HG03064 (cell line): ENCODE measurements around the gene EIF2S3.
A peak's percentile ranks its signal among the peaks of the same experiment; 100 is the strongest.

Experiments used
- ATAC-seq: cut with Tn5 transposase; IDR thresholded peaks from one replicate; pipeline ENCODE4 v1.9.1; 2021; ENCODE audit warnings: low read depth; ENCODE audit not compliant: unreplicated experiment

EIF2S3 gene

DNA sequence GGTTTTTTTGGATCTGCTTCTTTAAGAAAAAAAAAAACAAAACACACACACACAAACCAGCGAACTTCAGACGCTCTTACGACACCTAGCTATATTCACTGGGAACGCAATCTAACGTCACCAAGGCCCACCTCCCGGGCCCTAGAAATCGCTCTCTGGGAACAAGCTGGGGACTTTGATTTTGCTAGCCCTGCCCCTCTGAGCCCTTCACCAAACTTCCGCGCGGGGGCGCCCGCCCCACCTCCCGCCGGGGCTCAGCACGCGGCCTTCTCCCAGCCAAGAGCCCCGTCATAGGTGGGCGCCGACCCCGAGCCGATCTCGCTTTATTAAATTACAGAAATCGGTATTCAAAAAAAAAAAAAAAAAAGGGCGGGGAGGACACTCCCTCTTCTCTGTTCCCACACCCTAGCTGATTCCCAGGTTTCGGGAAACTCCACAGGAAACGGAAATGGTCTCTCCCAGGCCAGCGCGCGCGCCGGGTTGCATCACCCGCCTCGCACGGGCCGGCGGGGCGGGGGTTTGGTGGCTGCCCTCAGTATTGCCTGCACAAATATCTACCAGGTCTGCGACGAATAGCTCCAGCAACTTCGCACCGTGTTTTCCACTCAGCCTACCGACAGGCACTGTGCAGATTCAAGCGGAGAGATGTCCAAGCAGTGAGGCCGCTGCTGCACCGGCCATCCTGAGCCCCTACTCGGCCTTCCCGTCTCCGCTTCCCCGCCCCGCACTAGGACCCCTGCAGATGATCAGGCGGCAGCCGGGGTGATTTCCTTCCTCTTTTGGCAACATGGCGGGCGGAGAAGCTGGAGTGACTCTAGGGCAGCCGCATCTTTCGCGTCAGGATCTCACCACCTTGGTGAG lies at the start of gene EIF2S3:
Gene EIF2S3 (plus strand): TSS at position 775 of the 861 bp plus-strand sequence. CDS start 13 bp downstream, at position 788.
- peak; percentile 90 for ATAC-seq

DNA sequence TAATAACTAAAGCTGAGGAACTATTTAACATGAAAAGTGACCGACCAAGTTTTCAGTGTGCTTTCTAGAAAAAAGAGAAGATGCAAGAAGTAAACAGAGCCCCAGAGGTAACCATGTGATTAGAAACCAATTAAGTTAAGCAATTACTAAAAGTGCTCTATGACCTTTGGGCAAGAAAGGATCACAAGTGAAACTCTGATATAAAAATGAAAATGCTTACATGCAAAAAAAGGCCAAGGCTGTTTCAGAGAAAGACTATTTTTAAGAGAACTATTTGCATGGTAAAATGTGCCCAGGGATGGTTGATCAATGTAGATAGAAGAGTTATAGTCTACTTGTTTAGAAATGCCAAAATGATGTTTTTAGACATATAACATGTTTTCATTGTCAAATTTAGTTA lies 49.7 kb upstream of the EIF2S3 start:
- no peak for ATAC-seq

DNA sequence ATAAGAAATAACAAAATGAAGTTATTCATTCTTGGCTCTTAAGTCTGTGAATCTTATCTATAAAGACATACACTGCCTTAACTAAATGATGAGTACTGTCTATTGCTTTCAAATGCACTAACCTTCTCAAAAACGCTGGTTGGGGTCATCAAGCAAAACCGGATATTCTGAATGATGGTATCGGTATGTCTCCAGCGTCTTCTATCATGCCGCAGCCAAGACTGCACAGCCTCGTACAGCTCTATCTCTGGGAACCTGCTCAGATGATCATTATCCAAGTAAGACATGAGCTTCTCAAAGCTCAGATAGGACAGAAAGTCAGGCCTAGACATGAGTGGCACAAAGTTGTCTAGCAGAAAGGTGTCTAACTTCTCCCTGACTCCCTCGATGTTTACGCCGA lies 48.9 kb upstream of the EIF2S3 start:
- ATAC-seq, result no peak

DNA sequence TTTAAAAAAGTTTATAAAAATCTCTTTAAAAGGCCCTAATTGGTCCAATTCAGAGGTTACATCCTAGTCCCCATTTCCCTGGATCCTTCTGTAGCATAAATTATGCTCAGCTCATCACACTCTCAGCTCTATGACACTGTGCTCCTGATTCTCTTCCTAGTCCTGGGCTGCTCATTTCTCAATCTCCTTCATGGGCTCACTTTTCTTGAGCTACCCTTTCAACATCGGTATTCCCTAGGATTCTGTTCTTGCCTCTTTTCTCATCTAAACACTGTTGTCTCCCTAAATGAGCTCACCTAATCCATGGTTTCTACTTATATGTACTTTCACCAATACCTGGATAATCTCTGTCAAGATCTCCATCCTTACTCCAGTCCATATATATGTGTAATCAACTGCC lies 42.5 kb upstream of the EIF2S3 start:
- no peak for ATAC-seq

DNA sequence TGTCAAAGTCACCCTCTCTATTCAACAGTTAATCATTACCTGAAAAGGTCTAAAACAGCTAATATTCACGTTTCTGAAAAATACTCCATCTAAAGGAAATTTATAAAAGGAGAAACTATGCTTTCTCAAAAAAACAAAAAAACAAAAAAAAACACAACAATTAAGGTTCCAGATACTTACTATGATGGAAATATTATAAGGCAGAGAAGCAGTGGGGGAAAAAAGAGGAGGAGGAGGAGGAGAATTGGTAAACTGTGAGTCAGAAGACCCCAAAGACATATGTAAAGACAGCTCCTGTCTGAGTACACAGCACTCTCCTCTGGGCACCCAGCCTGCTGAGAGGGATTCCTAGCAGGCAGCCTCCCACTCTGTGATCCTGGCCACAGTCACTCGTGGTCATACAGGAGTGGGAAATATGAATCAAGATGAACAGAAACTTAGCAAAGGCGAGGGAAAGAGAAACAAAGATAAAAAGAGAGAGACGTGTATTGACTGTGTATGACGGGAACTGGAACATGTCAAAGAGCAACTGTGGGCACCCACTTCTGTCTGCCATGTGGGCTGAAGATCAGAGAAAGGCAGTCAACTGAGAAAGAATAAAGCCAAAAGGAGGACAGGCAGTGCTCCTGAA lies 40.3 kb upstream of the EIF2S3 start:
- peak; percentile 78 for ATAC-seq

DNA sequence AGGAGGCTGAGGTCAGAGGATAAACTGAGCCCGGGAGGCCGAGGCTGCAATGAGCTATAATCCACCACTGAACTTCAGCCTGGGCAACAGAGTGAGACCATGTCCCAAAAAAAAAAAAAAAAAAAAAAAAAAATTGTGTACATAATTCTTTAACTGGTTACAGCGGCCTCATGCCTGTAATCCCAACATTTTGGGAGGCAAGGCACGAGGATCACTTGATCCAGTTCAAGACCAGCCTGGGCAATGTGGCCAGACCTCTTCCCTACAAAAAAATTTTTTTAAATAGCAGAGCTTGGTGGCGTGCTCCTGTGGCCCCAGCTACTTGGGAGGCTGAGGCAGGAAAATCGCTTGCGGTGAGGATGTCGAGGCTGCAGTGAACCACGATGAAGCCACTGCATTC lies 37.1 kb upstream of the EIF2S3 start:
- no peak for ATAC-seq

DNA sequence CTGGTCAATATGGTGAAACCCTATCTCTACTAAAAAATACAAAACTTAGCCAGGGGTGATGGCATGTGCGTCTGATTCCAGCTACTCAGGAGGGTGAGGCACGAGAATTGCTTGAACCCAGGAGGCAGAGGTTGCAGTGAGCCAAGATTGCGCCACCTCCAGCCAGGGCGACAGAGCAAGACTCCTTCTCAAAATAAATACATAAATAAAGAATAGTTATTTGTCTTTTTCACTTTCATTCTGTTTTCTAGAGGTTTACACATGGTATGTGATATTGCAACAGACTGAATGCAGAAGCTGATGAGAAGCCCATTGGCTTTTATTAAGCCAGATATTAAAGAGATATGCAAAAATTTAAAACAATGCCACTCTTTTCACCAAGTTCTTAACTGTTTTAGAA lies 35.9 kb upstream of the EIF2S3 start:
- no peak for ATAC-seq

DNA sequence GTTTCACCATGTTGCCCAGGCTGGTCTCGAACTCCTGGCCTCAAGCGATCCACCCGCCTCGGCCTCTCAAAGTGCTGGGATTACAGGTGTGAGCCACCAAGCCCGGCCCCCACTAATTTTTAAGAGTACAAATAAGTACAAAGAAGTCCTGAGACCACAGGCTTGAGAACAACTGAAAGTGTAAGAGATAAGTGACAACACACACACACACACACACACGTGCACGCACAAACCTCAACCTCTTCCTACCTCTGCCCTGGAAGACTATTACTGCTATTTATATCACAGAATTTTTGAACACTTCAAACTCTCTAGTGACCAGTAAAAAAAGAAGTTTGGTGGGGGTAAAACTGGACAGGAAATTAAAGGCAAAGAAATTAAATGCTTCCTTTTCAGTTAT lies 35.3 kb upstream of the EIF2S3 start:
- ATAC-seq, result no peak

DNA sequence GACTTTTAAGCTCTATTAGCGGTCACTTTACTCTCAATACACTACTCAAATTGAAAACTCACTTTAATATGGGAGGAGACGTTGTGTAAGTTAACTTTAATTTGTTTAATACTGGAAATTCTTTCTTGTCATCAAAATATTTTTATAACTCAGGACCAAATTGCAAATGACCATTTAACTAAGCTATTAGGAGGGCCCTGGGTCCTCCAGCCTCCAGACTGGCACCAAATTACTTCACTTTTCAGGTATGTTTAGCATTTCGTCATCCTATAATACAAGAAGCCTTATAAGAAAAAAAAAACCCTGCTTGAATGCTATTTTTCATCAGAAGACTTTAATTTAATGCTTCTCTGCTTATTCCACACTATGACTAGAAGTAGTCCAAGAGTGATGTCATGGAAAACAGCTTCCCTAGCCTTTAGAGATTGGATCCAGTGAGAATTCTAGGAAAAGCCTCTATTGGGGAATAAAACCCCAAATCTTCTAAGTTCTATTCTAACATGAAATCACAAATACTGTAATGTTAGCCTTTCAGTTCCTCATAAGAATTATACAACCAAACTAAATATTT lies 34.4 kb upstream of the EIF2S3 start:
- no peak for ATAC-seq

DNA sequence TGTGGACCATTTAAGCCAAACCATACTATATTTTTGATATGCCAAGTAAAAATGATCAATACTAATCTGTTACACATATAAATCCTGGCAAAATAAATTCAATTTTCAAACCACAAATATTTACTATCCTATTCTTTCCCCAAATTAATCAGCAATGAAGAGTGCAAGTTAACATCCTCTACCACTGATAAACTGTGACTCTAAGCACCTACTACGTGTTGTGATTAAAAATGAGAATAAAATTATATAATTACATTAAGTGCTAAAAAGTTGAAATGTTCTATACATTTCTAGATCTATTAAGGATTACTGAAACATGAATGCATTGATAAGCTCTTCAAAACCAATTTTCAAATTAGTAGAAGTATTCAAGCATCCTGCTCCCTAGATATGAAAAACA lies 31.2 kb upstream of the EIF2S3 start:
- ATAC-seq, result no peak

DNA sequence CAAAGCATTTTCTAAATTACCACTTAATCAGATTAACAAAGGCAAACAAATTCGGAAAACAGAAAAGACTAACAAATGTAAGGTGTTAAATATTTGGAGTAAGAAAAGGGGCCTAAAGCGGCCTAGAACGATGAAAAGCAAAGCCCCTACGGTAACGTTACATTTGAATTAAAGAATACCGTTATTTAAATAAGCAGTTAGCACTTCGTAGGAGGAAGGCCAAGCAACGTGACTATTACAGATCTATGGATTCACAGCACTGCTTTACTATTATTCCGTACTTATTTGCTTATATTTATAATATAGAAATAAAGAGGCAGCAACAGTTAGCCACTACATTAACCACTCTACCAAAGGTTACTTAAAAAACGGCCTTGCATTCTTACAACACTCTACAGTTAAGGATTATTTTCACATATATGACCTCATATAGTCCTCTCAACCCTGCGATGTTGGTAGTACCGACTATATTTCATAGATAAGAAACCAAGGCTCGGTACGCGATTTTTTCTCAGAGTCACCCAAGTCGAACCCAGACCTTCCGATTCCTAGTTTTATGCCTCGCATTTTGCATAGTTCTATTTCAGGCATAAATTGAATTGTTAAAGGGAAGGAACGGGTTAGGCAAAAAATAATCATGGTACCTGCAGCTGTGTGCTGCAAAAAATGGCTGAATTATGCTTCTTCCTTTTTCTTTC lies 30.6 kb upstream of the EIF2S3 start:
- ATAC-seq, result no peak

DNA sequence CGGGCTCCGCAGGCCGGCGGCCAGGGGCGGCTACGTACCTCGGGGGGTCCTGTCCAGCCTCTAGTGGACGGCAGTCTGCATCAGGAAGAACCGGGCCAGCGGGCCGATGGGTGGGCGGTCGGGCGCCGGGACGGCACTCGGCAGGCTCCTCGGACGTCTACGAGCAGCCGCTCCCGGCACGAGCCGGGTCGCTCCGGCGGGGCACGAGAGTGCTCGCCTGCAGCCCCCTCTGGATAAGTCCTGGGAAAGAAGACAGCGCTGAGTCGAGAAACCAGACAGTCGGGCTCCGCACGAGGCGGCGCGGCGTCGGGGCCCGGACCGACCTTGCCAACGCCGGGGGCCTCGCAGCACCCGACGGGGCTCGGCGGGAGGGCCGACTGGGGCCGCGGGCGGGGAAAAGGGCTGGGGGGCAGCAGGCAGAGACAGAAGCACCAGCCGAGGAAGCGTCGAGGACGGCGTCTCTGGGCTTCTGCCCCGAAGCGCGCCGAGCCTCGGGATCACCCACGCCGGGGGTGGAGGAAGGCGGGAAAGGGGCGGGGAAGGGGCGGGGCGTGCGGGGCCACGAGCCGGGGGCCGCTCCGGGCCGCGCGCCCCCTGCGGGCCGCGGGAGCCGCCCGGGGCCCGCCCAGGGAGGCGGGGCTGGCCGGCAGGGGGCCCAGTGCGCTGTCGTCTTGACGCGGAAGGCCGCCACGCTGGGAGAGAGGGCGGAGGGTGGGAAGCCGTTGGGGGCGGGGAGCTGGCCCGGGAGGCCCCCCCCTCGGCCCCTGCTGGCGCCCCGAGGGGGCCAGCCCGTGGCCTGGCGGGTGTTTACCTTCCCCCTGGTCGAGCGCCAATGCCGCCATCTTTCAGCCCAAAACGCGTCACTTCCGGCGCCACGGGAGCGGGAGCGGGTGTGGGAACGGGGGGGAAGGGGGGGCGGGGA lies 29.7 kb upstream of the EIF2S3 start:
- peak; percentile 70 for ATAC-seq

DNA sequence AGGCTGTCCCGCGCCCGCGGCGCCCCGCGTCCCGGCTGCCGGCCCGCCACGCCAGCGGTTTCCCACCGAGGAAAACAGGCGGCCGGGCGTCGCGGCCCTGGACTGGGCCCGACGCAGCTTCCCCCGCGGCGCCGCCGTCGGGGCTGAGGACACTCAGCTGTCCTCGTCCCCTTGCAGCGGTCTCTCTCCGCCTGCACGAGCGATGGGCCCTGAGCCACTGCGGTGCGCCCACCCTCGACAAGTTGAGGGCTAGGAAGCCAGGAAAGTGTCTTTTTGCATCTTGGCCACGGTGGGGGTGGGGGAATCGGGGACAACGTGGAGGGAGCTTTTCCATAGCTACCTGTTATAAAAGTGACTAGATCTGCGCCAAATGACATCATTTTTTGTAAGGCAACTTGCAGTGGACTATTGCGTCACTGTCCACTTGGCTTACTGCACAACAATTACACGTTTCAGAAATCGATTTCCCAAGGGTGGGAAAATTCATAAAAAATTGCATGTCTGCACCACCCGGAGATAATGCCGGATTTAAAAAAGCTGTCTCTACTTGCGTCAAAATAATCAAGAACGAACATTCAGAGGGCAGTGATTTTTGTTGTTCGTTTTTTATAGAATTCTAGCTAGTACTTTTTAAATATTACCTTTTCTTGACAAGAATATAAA lies 28.9 kb upstream of the EIF2S3 start:
- peak; percentile 30 for ATAC-seq

DNA sequence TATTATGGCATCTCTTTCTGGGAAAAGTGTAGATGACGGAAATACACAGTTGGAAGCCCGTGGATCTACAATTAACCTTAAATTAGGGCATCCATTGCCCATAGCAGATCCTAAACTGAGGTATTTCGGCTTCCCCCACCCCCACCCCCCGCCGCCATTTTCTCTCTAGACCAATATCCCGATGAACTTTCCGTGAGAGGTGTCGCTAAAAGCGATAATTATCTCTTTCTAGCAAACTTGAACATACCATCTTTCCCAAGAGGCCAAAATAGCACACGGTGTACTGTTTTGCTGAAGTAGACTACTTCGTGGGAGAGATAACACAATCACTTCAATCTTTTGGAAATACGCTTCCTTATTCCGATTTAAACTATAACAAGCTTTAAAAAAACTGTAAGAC lies 28.3 kb upstream of the EIF2S3 start:
- ATAC-seq, result no peak

DNA sequence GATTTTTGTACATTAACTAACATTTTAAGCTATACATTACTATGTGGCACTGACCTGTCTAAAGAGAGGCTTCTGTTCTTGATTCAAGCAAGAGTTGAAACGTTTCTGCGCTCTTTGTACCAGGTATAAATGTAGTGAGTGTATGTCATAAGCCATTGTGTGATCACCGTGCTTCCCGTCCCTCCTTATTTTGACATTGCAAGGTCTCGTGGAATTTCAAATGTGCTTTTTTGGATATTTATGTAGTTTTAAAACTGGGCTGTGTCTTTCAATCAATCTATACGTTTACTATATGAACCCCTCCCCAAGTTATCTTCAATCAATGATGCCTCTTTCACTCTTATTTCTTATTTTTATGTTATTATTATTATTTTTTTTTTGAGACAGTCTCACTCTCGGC lies 27.7 kb upstream of the EIF2S3 start, which contains the start of gene KLHL15:
Gene KLHL15 (minus strand): TSS at position 101 of the 400 bp plus-strand sequence. CDS start 20,493 bp downstream, outside the sequence.
- no peak for ATAC-seq

DNA sequence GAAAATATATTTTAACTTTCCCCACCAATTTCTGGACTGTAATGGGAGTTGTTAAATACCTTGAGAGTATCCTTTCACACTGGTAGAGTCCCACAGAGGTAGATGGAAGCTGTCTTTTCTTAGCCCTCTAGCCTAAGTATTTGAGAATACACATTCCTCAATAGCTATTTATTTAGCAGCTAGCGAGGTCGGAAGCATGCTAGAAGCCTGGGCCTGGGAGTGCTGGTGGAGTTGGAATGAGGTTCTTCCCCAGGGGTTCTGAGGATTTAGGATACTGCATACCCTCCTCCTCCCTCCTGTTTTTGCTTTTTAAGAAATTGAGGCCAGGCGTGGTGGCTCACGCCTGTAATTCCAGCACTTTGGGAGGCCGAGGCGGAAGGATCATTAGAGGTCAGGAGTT lies 26.8 kb upstream of the EIF2S3 start:
- ATAC-seq, result no peak

DNA sequence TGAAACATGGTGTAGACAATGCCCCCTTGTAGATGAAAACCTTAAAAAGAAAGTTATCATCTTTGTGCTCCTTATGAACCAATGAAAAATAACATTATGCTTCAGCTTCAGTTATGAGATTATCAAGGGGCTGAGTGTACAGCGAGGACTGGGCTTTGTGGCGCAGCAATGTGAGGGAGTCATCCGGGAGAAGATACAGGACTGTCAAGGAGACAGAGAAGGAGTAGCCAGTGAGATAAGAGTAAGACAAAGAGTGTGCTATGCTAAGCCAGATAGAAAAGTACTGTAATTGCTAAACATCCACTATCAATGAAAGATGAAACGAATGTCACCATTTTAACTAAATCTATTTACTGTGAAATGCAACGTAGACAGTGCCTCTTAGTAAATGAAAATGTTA lies 24.2 kb upstream of the EIF2S3 start:
- ATAC-seq, result no peak

DNA sequence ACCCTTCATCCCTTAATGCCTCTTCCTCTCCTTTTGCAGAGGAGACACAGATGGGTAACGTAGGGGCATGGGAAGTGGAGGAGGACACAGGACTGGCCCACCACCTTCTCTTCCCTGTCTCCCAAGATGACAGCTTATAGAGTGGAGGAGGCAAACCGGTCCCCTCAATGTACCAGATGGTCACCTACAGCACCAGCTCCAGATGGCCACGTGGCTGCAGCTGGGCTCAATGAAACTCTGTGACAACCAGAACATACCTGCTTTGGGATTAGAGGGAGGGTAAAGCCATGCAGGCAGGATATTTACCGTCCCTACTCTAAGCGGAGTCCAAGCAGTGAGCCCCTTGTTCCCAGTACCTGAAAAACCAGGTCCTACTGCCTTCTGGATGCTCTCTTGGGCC lies 20.3 kb upstream of the EIF2S3 start:
- ATAC-seq, result no peak

DNA sequence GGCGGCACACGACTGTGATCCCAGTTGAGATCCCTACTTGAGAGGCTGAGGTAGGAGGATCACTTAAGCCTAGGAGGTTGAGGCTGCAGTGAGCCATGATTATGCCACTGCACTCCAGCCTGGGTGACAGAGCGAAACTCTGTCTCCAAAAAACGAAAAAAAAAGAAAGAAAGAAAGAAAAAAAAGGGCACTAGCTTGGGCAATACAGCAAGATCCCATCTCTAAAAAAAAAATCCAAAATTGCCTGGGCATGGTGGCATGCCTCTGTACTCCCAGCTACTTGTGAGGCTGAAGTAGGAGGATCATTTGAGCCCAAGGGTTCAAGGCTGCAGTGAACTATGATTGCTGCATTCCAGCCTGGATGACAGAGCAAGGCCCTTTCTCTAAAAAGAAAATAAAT lies 17.0 kb upstream of the EIF2S3 start:
- ATAC-seq, result no peak
